GM19025 (cell line): ENCODE data around the gene PTGS1.
"Not testable (repeated sequence)": the region's sequence is repeated elsewhere in the genome, so short reads cannot be mapped to it uniquely, and the experiment has no call there.

Experiments
- ATAC-seq: cut with Tn5 transposase; IDR thresholded peaks from one replicate; pipeline ENCODE4 v1.9.1; 2021; ENCODE audit warnings: mild to moderate bottlenecking, low read depth, moderate library complexity; ENCODE audit not compliant: unreplicated experiment

PTGS1 gene

DNA sequence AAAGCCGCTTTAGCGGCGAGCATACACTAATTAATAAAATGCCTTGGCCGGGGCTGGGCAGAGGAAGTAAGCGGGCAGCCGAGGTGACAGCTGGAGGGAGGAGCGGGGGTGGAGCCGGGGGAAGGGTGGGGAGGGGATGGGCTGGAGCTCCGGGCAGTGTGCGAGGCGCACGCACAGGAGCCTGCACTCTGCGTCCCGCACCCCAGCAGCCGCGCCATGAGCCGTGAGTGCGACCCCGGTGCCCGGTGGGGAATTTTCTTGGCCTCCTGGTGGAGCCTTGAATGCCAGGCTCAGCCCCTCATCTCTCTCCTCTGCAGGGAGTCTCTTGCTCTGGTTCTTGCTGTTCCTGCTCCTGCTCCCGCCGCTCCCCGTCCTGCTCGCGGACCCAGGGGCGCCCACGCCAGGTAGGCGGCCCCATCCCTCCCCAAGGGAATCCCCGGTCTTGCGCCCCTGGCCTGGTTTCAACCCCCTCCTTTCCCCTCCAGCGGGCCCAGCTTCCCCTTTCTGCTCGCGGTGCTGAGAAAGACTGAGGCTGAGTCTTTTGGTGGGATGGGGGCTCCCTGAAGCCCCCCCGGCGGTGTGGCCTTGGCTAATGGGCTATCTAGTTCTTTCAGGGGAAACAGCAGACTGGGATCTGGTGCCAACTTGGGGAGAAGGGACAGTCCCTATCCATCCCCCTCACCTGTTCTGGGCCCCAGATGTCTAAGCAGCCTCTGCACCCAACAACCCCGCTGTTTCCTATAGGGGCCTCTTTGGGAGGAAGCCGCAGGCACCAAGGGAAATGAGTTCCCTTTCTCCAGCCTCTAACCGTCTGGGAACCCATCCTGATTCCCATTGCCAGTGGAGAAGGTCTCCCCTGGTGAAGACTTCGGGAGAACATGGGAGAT is at the start of gene PTGS1:
TSS of gene PTGS1 (plus strand) at position 156 of the 887 bp plus-strand sequence. CDS start at position 217, 61 bp downstream.
- ATAC-seq: peak; percentile 51

GRCh38 chr9:122322553-122322952 is 48.3 kb upstream of the PTGS1 start:
- no peak for ATAC-seq

DNA sequence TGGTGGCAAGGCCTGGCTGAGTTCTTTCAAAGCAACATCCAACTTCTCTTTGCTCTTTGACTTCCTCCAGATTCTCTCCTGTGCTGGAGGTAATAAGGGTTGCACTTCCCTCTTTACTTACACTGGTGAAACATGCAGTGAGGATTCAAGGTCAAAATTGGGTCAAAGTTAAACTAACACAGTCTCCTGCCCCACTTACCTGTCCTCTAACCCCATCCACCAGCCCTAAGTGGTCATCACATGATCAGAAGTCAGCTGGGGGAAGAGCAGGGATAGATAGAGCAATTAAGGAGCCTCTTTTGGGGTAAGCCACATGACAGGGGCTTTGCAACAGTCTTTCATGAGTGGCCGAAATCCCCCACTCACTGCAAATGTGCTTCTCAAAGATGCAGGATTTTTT is 46.2 kb upstream of the PTGS1 start:
- ATAC-seq: not testable (repeated sequence)

- no peak for ATAC-seq
These were observed 45.7 kb upstream of the PTGS1 start for GRCh38 chr9:122325124-122325523.

DNA sequence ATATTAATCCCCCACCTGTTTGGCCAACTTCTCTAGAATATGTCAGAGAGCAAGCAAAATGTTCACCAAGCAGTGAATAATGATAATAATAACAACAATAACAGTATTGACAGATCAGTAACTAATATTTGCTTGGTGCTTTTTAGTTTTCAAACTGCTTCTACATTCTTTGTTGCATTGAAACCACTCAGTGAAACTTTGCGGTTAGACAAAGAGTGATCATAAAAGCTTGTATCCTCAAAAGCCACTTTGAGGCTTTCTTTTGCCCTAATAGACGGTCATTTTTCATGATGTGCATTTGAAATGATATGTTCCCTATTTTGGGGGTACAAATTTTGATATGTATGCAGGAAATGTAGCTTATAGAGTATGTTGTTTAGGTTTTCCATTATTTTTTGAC is 43.6 kb upstream of the PTGS1 start:
- no peak for ATAC-seq

- ATAC-seq: no peak
These were observed 41.2 kb upstream of the PTGS1 start for GRCh38 chr9:122329597-122329996.

DNA sequence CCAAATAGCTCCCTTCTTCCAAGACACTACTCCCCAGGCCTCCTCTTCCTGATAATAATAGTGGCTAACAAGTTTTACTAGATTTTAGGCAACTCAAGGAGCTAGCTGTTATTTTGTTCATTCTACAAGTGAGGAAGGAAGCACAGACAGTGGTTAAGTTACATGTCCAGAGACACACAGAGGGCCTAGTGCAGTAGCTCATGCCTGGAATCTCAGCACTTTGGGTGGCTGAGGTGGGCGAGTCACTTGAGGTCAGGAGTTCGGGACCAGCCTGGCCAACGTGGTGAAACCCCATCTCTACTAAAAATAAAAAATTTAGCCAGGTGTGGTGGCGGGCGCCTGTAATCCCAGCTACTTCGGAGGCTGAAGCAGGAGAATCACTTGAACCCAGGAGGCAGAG is 40.4 kb upstream of the PTGS1 start:
- ATAC-seq: not testable (repeated sequence)

DNA sequence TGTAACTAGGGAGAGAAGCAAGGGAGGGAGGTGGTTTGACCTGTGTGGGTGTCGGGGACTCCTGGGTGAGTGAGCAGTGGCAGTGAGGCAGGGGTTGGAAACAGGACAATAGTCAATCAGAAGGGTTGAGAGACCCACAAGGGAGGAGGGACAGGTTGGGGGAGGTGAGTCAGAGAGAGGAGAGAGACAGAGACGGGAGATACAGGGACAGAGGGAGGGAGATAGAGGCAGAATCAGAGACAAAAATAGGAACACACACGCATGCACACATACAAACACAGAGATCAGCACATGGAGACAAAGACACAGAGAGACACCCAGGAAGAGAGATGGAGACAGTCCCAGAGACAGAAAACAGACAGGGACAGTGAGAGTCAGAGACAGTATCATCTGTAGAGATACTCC is 39.3 kb upstream of the PTGS1 start:
- ATAC-seq: no peak

- no peak for ATAC-seq
These were observed 38.7 kb upstream of the PTGS1 start for GRCh38 chr9:122332083-122332482.

- ATAC-seq: no peak
These were observed 38.2 kb upstream of the PTGS1 start for GRCh38 chr9:122332644-122333043.

DNA sequence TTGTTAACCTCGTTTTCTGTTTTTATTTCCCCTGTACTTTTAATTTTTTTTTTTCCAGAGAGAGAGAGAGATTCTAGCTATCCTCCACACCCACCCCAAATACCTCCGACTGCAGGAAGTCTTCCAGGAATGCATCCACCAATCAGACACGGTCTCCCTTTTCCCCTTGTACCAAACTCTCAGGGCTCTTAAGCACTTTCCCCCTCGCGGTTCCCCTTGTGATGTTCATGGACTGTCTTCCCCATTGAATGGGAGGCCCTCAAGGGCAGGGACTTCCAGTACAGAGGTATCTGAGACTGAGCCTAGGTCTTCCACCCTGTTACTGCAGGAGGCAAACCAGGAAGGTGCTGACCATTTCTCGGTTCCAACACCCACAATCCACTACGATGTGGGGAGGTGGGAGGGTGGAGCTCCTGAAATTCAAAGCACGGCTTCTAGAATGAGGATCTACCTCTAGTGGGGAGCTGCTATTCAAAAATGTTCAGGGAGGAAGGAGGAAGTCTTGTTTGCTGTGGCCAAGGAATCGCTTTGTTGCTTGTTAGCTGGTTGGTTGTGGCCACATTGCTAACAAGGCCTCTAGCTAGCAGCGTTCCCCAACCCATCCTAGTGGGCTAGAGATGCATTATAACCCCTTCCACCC is 37.5 kb upstream of the PTGS1 start:
- ATAC-seq: no peak

- no peak for ATAC-seq
These were observed 35.9 kb upstream of the PTGS1 start for GRCh38 chr9:122334916-122335315.

GRCh38 chr9:122336189-122336588 is 34.6 kb upstream of the PTGS1 start:
- no peak for ATAC-seq

DNA sequence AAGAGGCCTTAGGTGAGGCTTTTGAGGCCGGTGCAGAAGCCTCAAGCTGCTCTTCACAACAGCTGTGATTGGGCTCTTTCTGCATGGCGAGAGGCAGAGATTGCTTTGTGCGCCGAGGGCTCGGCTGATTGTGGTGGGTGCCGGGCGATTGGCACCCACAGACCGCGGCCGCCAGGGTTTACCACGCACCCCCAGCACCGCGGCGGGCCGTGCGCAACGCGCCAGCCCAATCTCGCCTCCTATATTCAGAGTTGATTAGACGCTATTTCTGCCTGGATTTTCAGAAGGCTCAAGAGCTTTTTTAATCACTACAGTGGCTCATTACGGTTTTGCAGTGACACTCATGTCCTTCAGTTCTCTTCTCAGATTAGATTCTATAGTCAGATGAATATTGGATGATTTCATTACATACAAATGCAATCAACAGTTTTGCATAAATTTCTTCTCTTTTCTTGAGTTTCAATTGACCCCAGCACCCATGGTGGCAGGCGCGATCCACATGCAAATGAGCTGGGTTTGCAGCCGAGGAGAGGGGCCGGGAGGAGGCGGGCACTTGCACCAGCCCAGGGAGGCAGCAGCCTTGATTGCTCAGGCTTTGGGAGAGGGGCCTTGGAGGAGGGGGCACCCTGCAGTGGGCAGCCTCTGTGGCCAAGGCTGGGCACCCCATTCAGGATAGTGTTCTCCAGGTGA is 33.8 kb upstream of the PTGS1 start:
- peak; percentile 69 for ATAC-seq

DNA sequence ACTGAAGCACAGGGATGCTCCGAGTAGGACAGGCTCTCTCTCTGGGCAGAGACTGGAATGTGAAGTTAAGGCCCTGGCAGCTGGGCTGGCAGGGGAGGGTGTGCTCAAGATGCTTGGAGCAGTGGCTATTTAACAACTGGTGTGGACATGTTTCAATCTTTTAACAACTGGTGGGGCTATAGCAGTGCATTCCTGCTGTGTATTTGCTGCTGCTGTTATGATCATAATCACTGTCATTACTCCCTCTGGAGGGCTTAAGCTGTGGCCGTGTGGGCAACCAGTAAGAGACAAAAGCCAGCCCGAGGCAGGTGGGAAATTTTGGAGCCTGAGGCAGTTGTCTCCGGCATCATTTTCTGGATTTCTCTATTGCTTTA is 33.3 kb upstream of the PTGS1 start:
- no peak for ATAC-seq

DNA sequence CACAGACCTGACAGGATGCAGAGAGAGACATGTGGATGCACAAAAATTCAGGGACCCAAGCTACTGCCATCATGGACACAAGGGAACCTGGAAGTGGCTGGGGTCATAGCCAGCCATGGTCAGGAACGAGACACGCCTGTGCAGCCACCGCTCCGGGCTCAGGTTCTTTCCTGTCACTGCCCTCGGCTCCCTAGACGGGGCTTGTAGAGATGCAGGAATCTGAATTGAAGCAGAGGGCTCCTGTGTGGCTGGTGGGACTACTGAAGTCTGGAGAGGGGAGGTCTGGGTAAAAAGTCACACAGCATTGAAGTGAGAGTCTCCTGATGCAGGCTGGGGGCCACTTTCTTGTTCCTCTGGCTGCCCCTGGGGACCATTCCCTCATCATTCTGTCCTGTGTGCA is 32.3 kb upstream of the PTGS1 start:
- ATAC-seq: no peak

- ATAC-seq: no peak
These were observed 31.8 kb upstream of the PTGS1 start for GRCh38 chr9:122338994-122339393.

GRCh38 chr9:122339579-122339978 is 31.2 kb upstream of the PTGS1 start:
- no peak for ATAC-seq

GRCh38 chr9:122340161-122340560 is 30.7 kb upstream of the PTGS1 start:
- no peak for ATAC-seq

GRCh38 chr9:122342323-122343050 is 28.3 kb upstream of the PTGS1 start:
- no peak for ATAC-seq
